K562 (cell line): Measurements from ENCODE around the gene FAM136A. TPM values are rescaled to one million over a fixed set of nuclear protein-coding genes. Genes with fewer than 3 reads are reported as not detected.

Experiments used
- FOXA3 ChIP-seq, 2 experiments: fragments of 450-650 bp in 1 of 2; sonication (generic) in 1 of 2; formaldehyde crosslinking; IDR thresholded peaks in 1 of 2; conservative IDR thresholded peaks in 1 of 2; 2 replicates each; pipeline versions ENCODE4 v1.4.0 to v1.8.0; 2020 to 2022; ENCODE audit warnings: mild to moderate bottlenecking in 2 of 2, missing genetic modification reagents in 1 of 2
- HDAC6 ChIP-seq: IDR thresholded peaks from 2 replicates; pipeline ENCODE4 v1.6.1; 2012; ENCODE audit warnings: low read depth, mild to moderate bottlenecking, control low read depth, inconsistent platforms, low read length, moderate library complexity
- NCOR1 ChIP-seq: fragments of 450-650 bp; IDR thresholded peaks from 2 replicates; pipeline ENCODE4 v1.6.1; 2016; ENCODE audit warnings: mild to moderate bottlenecking, moderate library complexity
- NR3C1 ChIP-seq: sonication (generic); formaldehyde crosslinking; IDR thresholded peaks from 2 replicates; pipeline ENCODE4 v1.8.1; 2022; ENCODE audit warnings: missing genetic modification reagents
- NUFIP1 ChIP-seq: fragments of 450-650 bp; IDR thresholded peaks from 2 replicates; pipeline ENCODE4 v1.6.1; 2018; ENCODE audit not compliant: partially characterized antibody
- RBM34 ChIP-seq: fragments of 200-400 bp; formaldehyde crosslinking; IDR thresholded peaks from 2 replicates; pipeline ENCODE4 v1.6.1; 2018; ENCODE audit warnings: low read length, borderline replicate concordance; ENCODE audit not compliant: insufficient read depth
- TCF7 ChIP-seq: sonication (generic); IDR thresholded peaks from 2 replicates; pipeline ENCODE4 v1.6.1; 2016; ENCODE audit warnings: antibody characterized with exemption, borderline replicate concordance
- TCF7L2 ChIP-seq: fragments of 150-350 bp; IDR thresholded peaks from 2 replicates; pipeline ENCODE4 v1.6.1; 2016; ENCODE audit warnings: low read depth, mild to moderate bottlenecking, low read length, moderate library complexity
- WHSC1 ChIP-seq: IDR thresholded peaks from one replicate; pipeline ENCODE4 v1.6.1; 2012; ENCODE audit warnings: low read length, control low read depth, inconsistent platforms
- XRCC4 ChIP-seq: IDR thresholded peaks from one replicate; pipeline ENCODE4 v1.6.1; 2011; ENCODE audit not compliant: insufficient read depth, insufficient read length; ENCODE audit errors: extremely low read depth
- ZBTB7A ChIP-seq: IDR thresholded peaks from 2 replicates; pipeline ENCODE4 v1.6.1; 2011; ENCODE audit warnings: low read depth, mild to moderate bottlenecking, low read length, moderate library complexity, borderline replicate concordance; ENCODE audit not compliant: control insufficient read depth
- ZNF134 ChIP-seq: fragments of 250-450 bp; sonication (Bioruptor Pico); conservative IDR thresholded peaks from 2 replicates; pipeline ENCODE4 v1.4.0; 2020
- polyA plus RNA-seq, 8 experiments: library from polyadenylated mRNA; depleted of rRNA in 4 of 8; stranded (reverse) in 5 of 8; unstranded in 3 of 8; fragments of >200 nt; fragmentation: Nextera tagmentation in 2 of 8; fragmentation: Illumina TruSeq in 1 of 8; extraction: Ambion mirVana in 2 of 8; extraction: Trizol in 1 of 8; gene quantifications; 2 replicates each; pipeline versions ENCODE4 v1.2.1 to v1.2.3, GENCODE V29; 2011 to 2014; ENCODE audit warnings: inconsistent platforms in 1 of 8, missing spikeins in 1 of 8
- total RNA-seq, 7 experiments: library from RNA; depleted of rRNA in 6 of 7; stranded (reverse); fragments of >200 nt in 6 of 7; fragmentation: Illumina TruSeq in 2 of 7; extraction: Trizol in 2 of 7; gene quantifications; 2 replicates each; pipeline versions ENCODE4 v1.2.1 to v1.2.3, GENCODE V29; 2011 to 2021; ENCODE audit warnings: low replicate concordance in 1 of 7
- TF ChIP-seq, protein P1 (sequence below), 2 experiments: fragments of 450-650 bp; IDR thresholded peaks; 2 replicates each; pipeline ENCODE4 v1.6.1; 2016; ENCODE audit warnings: mild to moderate bottlenecking in 2 of 2, borderline replicate concordance in 1 of 2, low read depth in 1 of 2, moderate library complexity in 1 of 2
- TF ChIP-seq, protein P2 (sequence below): sonication (generic); formaldehyde crosslinking; IDR thresholded peaks from 2 replicates; pipeline ENCODE4 v1.4.0; 2020; ENCODE audit warnings: mild to moderate bottlenecking, missing genetic modification reagents
- TF ChIP-seq, protein P3 (sequence below), 2 experiments: fragments of 450-650 bp in 1 of 2; sonication (generic) in 1 of 2; formaldehyde crosslinking; conservative IDR thresholded peaks; 2 replicates each; pipeline versions ENCODE4 v1.4.0 to v1.8.1; 2020 to 2022; ENCODE audit warnings: mild to moderate bottlenecking in 1 of 2, missing genetic modification reagents in 1 of 2

The FAM136A gene
- total and polyA plus RNA-seq, 9 of the 15 experiments (the other 6 are each of a cell fraction or from before 2014, with no cell fraction given) = 89.0 to 151 (median 104) TPM

DNA sequence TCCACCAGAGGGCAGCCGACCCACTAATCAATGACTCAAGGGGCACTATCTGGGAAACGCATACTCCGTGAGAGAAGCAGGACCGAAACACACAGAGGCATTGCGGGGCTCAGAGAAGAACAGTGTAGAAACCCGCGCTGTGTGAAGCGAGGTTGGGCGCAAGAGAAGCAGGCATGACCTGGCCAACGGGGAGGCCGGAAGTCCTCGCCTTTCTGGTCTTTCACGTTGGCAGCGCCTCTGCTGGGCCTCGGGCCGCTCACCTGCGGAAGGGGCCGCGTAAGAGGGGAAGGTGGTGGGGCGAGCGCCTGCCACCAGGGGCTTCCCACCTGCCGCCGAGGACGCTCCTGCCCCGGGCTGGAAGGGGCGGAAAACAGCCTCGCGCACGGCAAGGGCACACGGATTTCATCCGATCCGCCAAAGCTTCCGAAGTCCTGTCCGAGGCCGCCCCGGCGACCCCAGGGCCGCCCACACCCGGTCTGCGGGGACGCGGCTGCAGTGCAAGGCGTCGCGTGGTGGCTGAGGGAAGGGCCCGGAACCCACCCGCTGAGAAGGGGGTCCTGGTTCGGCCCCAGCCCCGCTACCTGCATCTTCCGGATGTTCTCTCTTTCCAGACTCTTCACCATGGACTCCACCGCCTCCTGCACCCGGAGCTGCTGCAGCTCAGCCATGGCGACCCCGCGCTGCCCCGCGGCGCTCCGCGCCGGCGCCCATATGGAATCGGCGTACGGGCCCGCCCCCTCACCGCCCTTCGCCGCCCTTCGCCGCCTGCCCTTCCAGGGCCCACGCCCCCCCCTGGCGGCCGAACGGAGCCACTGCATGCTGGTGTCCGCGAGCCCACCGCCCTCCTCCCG lies at the start of gene FAM136A (continued):
- TF ChIP-seq, protein P1, sequence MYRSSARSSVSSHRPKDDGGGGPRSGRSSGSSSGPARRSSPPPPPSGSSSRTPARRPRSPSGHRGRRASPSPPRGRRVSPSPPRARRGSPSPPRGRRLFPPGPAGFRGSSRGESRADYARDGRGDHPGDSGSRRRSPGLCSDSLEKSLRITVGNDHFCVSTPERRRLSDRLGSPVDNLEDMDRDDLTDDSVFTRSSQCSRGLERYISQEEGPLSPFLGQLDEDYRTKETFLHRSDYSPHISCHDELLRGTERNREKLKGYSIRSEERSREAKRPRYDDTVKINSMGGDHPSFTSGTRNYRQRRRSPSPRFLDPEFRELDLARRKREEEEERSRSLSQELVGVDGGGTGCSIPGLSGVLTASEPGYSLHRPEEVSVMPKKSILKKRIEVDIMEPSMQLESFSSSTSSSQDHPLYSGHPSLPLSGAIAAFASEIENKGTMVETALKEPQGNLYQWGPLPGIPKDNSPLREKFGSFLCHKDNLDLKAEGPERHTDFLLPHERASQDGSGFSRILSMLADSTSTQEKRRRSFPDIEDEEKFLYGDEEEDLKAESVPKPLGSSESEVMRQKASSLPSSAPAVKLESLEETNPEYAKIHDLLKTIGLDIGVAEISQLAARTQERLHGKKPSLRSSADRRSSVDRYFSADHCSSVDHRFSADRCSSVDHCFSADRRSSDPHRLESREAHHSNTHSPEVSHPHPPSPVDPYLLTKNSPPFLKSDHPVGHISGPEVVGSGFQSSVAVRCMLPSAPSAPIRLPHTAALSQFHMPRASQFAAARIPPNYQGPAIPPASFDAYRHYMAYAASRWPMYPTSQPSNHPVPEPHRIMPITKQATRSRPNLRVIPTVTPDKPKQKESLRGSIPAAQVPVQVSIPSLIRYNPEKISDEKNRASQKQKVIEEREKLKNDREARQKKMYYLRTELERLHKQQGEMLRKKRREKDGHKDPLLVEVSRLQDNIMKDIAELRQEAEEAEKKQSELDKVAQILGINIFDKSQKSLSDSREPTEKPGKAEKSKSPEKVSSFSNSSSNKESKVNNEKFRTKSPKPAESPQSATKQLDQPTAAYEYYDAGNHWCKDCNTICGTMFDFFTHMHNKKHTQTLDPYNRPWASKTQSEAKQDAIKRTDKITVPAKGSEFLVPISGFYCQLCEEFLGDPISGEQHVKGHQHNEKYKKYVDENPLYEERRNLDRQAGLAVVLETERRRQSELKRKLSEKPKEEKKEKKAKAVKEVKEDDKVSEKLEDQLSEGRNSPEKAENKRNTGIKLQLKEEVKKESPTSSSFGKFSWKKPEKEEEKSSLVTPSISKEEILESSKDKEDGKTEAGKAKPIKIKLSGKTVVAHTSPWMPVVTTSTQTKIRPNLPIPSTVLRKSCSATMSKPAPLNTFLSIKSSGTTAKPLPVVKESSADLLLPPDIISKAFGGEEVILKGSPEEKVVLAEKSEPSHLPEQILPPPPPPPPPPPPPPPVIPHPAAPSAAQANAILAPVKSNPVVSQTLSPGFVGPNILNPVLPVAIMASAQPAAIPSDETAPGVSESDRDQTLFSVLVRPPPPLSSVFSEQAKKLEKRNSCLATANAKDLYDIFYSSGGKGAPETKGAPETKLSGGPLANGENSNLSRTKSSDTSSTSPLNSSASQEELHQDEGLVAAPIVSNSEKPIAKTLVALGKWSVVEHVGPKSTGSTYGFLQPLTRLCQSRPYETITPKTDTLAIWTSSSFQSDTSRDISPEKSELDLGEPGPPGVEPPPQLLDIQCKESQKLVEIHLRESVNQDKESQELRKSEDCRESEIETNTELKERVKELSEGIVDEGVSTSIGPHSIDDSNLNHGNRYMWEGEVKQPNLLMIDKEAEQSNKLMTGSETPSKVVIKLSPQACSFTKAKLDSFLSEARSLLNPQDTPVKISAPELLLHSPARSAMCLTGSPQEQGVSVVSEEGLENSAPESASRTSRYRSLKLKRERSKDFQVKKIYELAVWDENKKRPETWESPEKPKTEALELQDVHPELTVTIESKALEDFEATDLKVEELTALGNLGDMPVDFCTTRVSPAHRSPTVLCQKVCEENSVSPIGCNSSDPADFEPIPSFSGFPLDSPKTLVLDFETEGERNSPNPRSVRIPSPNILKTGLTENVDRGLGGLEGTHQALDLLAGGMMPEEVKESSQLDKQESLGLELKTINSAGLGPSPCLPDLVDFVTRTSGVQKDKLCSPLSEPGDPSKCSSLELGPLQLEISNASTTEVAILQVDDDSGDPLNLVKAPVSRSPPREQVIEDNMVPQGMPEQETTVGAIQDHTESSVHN (IDR thresholded peaks at IDR 0.05; ENCODE audit: borderline replicate concordance in 1 of 2, low read depth in 1 of 2) = no peak
- TF ChIP-seq NR3C1 (no peak), XRCC4 (no peak), ZNF134 (CRISPR knock-in tag) (no peak), NUFIP1 (no peak), TCF7L2 (no peak), RBM34 (no peak), WHSC1 (no peak), HDAC6 (no peak), TCF7 (0 out of 2 replicates have a peak, but pooled peaks have one; percentile 43), ZBTB7A (peak; percentile 82; the same call in 1 of the 2 replicates), FOXA3 (CRISPR knock-in tag; conservative IDR thresholded peaks at IDR 0.05 in 1 of 2, IDR thresholded peaks at IDR 0.05 in 1 of 2) (no peak), NCOR1 (no peak)
- TF ChIP-seq, protein P2, sequence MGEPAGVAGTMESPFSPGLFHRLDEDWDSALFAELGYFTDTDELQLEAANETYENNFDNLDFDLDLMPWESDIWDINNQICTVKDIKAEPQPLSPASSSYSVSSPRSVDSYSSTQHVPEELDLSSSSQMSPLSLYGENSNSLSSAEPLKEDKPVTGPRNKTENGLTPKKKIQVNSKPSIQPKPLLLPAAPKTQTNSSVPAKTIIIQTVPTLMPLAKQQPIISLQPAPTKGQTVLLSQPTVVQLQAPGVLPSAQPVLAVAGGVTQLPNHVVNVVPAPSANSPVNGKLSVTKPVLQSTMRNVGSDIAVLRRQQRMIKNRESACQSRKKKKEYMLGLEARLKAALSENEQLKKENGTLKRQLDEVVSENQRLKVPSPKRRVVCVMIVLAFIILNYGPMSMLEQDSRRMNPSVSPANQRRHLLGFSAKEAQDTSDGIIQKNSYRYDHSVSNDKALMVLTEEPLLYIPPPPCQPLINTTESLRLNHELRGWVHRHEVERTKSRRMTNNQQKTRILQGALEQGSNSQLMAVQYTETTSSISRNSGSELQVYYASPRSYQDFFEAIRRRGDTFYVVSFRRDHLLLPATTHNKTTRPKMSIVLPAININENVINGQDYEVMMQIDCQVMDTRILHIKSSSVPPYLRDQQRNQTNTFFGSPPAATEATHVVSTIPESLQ = peak; percentile 28; the same call in 1 of the 2 replicates
- TF ChIP-seq, protein P3, sequence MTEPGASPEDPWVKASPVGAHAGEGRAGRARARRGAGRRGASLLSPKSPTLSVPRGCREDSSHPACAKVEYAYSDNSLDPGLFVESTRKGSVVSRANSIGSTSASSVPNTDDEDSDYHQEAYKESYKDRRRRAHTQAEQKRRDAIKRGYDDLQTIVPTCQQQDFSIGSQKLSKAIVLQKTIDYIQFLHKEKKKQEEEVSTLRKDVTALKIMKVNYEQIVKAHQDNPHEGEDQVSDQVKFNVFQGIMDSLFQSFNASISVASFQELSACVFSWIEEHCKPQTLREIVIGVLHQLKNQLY (CRISPR knock-in tag; conservative IDR thresholded peaks at IDR 0.05) = no peak
